ENCODE data around the gene TMPRSS4.

TMPRSS4 gene

DNA sequence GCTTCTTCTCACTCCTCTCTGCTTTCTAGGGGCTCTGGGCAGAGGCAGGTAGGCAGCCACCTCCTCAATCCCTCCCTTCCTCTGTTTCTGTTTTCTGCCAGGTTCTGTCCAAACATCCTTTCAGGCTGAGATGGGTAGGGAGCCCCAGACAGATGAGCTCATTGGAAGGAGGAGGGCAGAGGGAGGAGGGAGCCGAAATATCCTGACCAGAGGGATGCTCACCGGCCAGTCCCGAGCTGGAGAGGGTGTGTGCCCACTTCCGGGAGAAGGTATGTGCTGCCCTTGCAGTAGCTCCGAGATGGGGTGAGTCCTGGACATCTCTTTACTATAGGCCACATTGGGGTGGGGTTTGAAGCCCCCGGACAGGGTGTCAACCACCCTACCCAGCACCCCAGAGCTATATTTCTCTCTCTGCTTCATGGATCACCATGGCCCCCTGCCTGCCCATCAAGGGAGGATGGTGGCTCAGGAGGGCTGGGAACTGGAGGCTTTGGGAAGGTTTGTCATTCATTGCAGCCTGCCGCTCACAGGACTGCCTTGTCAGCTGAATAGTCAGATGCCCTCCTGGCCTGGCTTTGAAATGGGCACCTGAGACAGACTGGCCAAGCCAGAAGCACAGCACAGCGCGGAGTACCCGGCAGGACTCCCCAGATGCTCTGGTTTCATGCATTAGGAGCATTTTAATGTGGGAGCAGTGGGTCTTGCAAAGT lies 80.5 kb downstream of the TMPRSS4 start:
- no peak for DNase-seq

DNA sequence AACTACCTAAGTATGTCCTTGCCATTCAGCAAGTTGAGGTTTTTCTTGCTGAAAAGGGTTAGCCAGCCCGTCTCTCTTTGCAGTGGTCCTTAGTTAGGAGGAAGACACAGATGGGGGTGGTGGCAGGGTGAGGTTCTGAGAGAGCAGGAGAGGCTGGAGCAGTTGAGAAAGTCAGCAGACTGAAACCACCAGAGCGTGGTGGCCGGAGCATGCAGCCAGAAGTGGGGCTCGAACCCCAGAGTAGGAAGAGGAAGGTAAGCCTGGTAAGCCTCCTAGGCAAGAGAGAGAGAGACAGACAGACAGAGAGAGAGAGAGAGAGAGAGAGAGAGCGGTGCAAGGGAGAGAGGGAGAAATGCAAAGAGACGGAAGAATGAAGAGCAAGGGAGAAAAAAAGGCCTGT lies 84.9 kb downstream of the TMPRSS4 start:
- no peak for DNase-seq

DNA sequence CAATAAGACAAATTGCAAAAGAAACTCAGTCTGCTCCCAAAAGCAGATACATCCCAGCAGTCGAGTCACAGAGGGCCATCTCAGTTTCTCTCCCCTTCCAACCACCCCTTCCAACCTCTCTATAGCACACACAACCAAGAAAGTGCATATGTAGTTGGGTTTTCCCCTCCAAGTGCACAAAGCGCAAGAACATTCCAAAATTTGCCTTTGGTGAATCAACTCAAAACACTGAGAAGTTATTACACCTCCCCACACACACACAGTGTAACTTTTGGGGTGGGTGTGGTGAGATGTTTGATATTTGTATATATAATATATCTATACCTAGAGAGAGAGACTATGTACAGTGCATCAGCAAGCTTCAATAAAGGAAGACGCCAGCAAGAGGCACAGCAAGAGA lies 86.0 kb downstream of the TMPRSS4 start:
- no peak for DNase-seq

DNA sequence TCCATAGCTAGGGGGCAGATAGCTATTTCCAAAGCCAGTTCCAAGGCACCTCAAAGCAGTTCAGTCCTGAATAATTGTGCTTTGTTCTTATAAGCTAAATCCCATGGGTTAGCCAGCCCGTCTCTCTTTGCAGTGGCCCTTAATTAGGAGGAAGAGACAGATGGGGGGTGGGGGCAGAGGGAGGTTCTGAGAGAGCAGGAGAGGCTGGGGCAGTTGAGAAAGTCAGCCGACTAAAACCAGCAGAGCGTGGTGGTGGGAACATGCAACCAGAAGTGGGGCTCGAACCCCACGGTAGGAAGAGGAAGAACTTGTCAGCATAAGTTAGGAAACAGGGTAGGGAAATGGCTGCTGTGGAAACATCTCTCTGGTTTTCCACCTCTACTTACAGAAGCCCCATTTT lies 86.6 kb downstream of the TMPRSS4 start:
- no peak for DNase-seq

DNA sequence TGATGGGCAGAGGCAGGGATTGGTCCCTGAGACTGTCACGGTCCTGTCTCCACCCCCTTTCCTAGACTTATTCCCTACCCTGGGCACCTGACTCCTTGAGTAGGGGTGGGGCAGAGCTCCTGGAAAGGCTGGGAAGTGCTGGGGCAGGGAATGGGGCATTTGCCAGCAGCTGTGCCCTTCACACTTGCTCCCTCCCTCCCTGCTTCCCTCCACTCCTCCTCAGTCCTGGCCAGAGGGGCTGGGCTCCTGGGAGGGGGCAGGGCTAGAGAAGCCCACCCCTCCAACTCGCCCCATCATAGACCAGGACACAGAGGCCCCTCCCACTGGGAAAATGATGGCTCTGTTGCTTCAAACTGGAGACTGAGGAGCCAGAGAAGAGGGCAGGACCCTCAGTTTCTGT lies 88.0 kb downstream of the TMPRSS4 start:
- DNase-seq = no peak

DNA sequence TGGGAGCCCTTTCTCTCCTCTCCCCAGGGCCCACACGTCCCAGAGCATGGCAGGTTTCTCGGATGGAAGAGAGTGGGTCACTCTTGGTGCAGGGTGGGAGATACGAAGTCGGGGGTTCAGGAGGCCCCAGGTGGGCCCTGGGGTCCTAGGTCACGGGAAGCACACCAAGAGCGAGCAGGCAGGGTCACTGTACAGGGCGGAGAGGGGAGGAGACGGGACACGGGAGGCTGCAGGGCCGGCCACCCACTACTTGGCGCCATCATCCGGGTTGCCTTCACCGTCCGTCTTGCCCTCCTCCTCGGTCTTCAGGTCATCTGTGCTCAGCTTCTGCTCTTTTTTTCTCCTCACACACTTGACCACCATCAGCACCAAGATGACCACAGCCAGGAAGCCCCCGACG lies 89.8 kb downstream of the TMPRSS4 start:
- no peak for DNase-seq

DNA sequence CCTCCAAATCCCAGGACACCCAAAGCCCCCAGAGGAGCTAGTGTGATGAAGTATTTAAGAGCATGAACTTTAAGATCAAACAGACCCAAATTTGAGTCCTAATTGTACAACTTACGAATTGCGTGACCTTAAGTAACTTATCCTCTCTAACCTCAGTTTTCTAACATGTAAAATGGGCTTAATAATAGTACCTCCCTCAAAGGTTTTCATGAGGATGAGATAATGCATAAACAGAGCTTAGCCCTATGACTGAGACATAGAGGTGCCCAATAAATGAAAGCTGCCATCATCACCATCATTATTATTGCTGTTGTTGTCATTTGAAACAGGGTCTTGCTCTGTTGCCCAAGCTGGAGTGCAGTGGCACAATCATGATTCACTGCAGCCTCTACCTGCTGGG lies 90.4 kb downstream of the TMPRSS4 start:
- DNase-seq = no peak

DNA sequence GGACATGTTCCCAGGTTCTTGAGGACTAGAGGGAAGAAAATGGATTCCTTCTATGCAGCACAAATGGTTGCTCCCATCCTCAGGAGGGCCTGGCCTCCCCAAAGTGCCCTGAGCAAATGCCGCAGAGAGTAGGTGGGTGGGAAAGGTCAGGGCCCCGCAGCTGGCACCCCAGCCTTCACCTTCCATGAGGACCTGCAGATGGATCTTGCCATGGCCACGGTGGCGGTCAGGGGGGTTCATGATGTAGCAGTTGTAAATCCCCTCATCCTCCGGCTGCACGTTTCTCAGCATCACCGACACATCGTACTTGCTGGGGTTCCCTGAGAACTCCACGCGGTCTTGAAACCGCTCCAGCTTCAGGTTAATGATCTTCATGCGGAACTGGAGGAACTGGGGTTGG lies 91.0 kb downstream of the TMPRSS4 start:
- no peak for DNase-seq

DNA sequence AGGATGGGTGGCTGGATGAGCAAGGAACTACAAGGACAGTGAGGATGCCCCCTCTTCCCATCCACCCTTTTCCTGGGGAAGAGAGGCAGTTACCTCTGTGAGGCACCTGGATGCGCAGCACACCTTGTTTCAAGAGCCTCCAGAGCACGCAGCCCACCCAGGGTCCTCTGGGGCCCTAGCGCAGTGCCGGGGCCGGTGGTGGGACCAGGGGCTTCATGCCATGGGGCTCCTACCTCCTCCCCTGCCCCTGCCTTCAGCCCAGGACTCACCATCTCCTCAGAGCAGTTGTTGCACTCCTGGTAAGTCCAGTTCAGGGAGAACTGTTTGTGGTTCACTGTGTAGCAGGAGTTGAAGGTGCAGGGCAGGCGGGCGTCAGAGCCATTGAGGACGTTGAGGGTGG lies 91.4 kb downstream of the TMPRSS4 start:
- DNase-seq = no peak

DNA sequence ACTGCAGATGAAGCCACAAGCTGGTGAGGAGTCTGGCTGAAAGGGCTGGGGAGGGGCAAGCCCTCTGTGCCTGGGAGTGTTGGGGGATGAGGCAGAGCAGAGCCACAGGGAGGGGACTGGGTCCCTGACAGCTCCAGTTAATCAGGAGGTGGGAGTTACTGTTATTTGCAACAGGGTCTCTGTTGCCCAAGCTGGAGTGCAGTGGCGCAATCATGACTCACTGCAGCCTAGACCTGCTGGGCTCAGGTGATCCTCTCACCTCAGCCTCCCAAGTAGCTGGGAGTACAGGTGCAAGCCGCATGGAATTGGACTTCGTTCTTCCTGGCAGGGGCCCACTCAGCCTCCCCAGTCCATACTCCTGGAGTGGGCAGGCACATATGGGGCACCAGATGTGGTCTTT lies 91.9 kb downstream of the TMPRSS4 start:
- DNase-seq = no peak

DNA sequence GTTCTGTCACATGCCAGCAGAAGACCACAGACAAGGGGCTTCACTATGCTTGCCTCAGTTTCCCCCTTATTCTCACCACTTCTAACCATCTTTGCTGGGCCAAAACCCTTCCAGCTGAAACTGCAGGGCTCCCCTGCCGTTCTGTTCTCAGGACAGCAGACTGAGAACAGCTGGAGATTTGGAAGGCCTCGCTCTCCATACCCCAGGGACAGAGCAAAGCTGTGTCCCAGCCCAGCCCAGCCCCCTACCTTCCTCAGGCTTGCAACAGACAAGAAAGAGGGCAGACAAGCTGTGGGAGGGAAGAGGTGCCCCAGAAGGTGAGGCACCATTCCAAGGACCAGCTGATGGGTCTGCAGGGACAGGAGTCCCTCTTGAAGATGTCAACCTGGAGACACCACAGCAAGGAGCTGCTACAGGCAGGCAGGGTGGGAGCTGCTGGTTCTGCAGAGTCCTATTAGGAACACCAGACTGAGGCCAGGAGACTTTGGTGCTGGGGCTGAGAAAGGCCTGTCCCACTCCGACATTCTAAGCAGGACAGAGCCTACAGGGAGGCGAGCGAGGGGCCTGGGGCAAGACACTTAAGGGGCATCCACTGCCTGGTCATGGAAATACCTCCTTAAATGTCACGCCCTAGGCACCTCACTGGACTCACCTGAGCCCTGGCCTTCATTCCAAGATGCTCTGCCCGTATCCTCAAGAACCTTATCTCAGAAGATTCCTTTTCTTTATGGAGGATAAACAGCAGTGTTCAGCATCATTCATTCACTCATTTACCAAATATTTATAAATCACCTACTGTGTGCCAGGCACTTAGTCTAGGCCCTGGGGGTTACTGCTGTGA lies 92.6 kb downstream of the TMPRSS4 start:
- no peak for DNase-seq

DNA sequence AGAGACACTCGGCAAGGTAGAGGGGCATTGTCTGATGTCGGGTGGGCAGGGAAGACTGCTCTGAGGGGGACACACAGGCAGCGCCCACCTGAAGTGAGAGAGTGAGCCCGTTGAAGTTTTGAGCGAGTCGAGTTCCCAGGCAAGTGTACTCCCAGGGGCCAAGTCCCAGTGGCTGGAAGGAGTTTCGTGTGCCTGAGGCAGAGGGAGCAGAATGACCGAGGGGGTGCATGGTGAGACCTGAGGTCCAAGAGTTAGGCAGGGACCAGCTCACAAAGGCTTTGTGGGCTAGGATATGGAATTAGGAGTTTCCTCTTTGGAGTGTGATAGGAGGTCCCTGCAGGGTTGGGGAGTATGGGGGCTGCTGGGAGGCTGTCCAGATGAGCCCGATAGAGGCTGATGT lies 93.4 kb downstream of the TMPRSS4 start:
- no peak for DNase-seq

DNA sequence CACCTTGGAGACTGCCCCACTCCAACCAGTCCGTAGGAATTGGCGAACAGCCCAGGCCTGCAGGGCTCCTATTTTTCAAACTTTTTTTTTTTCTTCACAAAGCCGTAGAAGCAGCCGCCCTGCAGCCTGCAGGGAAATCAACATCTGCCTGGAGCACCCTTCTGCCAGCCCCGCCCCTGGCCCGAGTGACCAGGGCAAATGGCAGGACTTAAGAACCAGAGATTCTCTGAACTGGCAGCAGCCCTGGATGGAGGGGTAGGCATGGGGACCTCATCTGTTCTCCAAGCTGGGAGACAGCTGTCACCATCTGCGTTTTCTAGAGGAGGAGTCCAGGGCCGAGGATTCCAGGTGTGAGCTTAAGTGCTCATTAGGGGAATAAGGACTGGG lies 94.0 kb downstream of the TMPRSS4 start:
- DNase-seq = no peak
